Neural cell (in vitro differentiated cells): ENCODE data around the gene C2orf72. TPM values are rescaled to one million over a fixed set of nuclear protein-coding genes. Genes with fewer than 3 reads are reported as not detected.

Source experiments
- H2AFZ ChIP-seq: fragments of 200-600, 300-800 bp; sonication (generic), shearing (Covaris generic); 2 replicates; pipeline ENCODE4 v1.6.0; 2014; ENCODE audit warnings: low read depth, mild to moderate bottlenecking, antibody characterized with exemption, low read length, moderate library complexity
- H3F3A ChIP-seq: fragments of 200-600 bp; shearing (Covaris generic); 2 replicates; pipeline ENCODE4 v1.6.1; 2016; ENCODE audit warnings: mild to moderate bottlenecking, moderate library complexity, mixed read lengths, antibody characterized with exemption, low read length; ENCODE audit not compliant: insufficient read depth, poor library complexity, severe bottlenecking
- H3K27ac ChIP-seq: fragments of 200-600, 300-800 bp; sonication (generic), shearing (Covaris generic); 2 replicates; pipeline ENCODE4 v1.5.1; 2014; ENCODE audit warnings: mild to moderate bottlenecking, low read length, moderate library complexity
- H3K27me3 ChIP-seq: fragments of 300-800, 200-600 bp; sonication (generic), shearing (Covaris generic); 2 replicates; pipeline ENCODE4 v1.6.0; 2014; ENCODE audit warnings: mild to moderate bottlenecking, low read depth, low read length, moderate library complexity; ENCODE audit not compliant: insufficient read depth
- H3K36me3 ChIP-seq: fragments of 300-800, 200-600 bp; sonication (generic), shearing (Covaris generic); 2 replicates; pipeline ENCODE4 v1.5.1; 2014; ENCODE audit warnings: mild to moderate bottlenecking, antibody characterized with exemption, low read length, moderate library complexity; ENCODE audit not compliant: insufficient read depth
- H3K4me2 ChIP-seq: fragments of 300-800, 200-600 bp; sonication (generic), shearing (Covaris generic); 2 replicates; pipeline ENCODE4 v1.6.0; 2014; ENCODE audit warnings: mild to moderate bottlenecking, low read length
- H3K4me3 ChIP-seq: fragments of 300-800, 200-600 bp; sonication (generic), shearing (Covaris generic); 2 replicates; pipeline ENCODE4 v1.5.1; 2014; ENCODE audit warnings: mild to moderate bottlenecking, low read length, moderate library complexity
- H3K79me2 ChIP-seq: fragments of 200-600 bp; shearing (Covaris generic); replicated peaks from 2 replicates; pipeline ENCODE4 v1.6.0; 2014; ENCODE audit warnings: mild to moderate bottlenecking, low read length, moderate library complexity; ENCODE audit not compliant: insufficient read depth
- H3K9ac ChIP-seq: fragments of 300-800, 200-600 bp; sonication (generic), shearing (Covaris generic); 2 replicates; pipeline ENCODE4 v1.6.1; 2016; ENCODE audit warnings: mild to moderate bottlenecking, low read length, mixed read lengths
- H3K9me2 ChIP-seq: fragments of 200-600 bp; shearing (Covaris generic); 2 replicates; pipeline ENCODE4 v1.6.1; 2016; ENCODE audit warnings: mild to moderate bottlenecking, low read length, mixed read lengths; ENCODE audit not compliant: insufficient read depth
- H3K9me3 ChIP-seq: fragments of 200-600, 300-800 bp; sonication (generic), shearing (Covaris generic); 2 replicates; pipeline ENCODE4 v1.6.1; 2016; ENCODE audit warnings: mild to moderate bottlenecking, mixed run types, low read length, moderate library complexity, mixed read lengths
- H4K20me1 ChIP-seq: fragments of 200-600 bp; shearing (Covaris generic); 2 replicates; pipeline ENCODE4 v1.6.1; 2016; ENCODE audit warnings: mild to moderate bottlenecking, mixed run types; ENCODE audit not compliant: insufficient read depth
- EP300 ChIP-seq: fragments of 450-650 bp; conservative IDR thresholded peaks from 2 replicates; pipeline ENCODE4 v1.6.1; 2014; ENCODE audit warnings: antibody characterized with exemption, mild to moderate bottlenecking, moderate library complexity; ENCODE audit not compliant: poor library complexity, severe bottlenecking
- EZH2 ChIP-seq: fragments of 200-600, 300-800 bp; shearing (Covaris generic), sonication (generic); IDR thresholded peaks from 2 replicates; pipeline ENCODE4 v1.6.1; 2014; ENCODE audit warnings: antibody characterized with exemption, low read length, borderline replicate concordance, mild to moderate bottlenecking; ENCODE audit not compliant: insufficient read depth, poor library complexity, severe bottlenecking
- MXI1 ChIP-seq: fragments of 450-650 bp; conservative IDR thresholded peaks from 2 replicates; pipeline ENCODE4 v1.6.1; 2014; ENCODE audit warnings: antibody characterized with exemption, mild to moderate bottlenecking; ENCODE audit not compliant: poor library complexity, severe bottlenecking
- POLR2AphosphoS5 ChIP-seq: IDR thresholded peaks from 2 replicates; pipeline ENCODE4 v1.6.1; 2012
- RAD21 ChIP-seq: fragments of 450-650 bp; conservative IDR thresholded peaks from 2 replicates; pipeline ENCODE4 v1.6.1; 2014; ENCODE audit warnings: antibody characterized with exemption, mild to moderate bottlenecking, moderate library complexity
- REST ChIP-seq: IDR thresholded peaks from 2 replicates; pipeline ENCODE4 v1.6.1; 2012; ENCODE audit warnings: borderline replicate concordance
- SMC3 ChIP-seq: fragments of 450-650 bp; conservative IDR thresholded peaks from 2 replicates; pipeline ENCODE4 v1.6.1; 2014; ENCODE audit warnings: antibody characterized with exemption, mild to moderate bottlenecking, moderate library complexity; ENCODE audit not compliant: poor library complexity
- TAF1 ChIP-seq: IDR thresholded peaks from 2 replicates; pipeline ENCODE4 v1.6.1; 2012; ENCODE audit warnings: low read depth
- polyA plus RNA-seq: library from polyadenylated mRNA; depleted of rRNA; stranded (reverse); fragments of >200 nt; gene quantifications from 2 replicates; pipeline ENCODE4 v1.2.3, GENCODE V29; 2014
- TF ChIP-seq, protein P1 (sequence below): fragments of 450-650 bp; IDR thresholded peaks from 2 replicates; pipeline ENCODE4 v1.5.1; 2014; ENCODE audit warnings: antibody characterized with exemption, mild to moderate bottlenecking, moderate library complexity; ENCODE audit not compliant: poor library complexity, severe bottlenecking

The C2orf72 gene
- polyA plus RNA-seq, 1 donor from 2014 or later = 37.7 TPM

DNA sequence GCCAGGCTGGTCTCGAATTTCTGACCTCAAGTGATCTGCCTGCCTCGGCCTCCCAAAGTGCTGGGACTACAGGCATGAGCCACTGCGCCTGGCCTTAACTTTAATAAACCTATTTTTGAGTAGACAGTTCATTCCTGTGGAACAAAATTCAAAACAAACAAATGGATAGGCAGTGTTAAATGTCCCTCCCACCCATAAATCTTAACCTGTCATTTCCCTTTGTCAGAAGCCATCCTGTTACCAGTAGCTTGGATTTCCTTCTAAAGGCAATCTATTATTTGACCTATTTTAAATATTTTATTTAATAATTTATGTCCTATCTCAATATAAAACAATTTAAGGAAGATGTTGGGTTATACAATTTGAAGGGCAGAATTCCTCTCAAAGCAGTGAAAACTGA is 6.6 kb upstream of the C2orf72 start:
- Histone ChIP-seq H3K9me2 (no peaks in the 10 kb centered on the region), H3K9ac (no peak overlapping the region), H3K4me3 (no peak overlapping the region), H3K27me3 (peaks cover 3% of the 10 kb centered on the region), H3F3A (no peaks in the 10 kb centered on the region), H2AFZ (no peak overlapping the region), H4K20me1 (no peaks in the 10 kb centered on the region), H3K4me2 (no peak overlapping the region), H3K27ac (no peak overlapping the region), H3K9me3 (no peaks in the 10 kb centered on the region), H3K36me3 (no peaks in the 10 kb centered on the region), H3K79me2 (no peaks in the 10 kb centered on the region)
- TF ChIP-seq, protein P1, sequence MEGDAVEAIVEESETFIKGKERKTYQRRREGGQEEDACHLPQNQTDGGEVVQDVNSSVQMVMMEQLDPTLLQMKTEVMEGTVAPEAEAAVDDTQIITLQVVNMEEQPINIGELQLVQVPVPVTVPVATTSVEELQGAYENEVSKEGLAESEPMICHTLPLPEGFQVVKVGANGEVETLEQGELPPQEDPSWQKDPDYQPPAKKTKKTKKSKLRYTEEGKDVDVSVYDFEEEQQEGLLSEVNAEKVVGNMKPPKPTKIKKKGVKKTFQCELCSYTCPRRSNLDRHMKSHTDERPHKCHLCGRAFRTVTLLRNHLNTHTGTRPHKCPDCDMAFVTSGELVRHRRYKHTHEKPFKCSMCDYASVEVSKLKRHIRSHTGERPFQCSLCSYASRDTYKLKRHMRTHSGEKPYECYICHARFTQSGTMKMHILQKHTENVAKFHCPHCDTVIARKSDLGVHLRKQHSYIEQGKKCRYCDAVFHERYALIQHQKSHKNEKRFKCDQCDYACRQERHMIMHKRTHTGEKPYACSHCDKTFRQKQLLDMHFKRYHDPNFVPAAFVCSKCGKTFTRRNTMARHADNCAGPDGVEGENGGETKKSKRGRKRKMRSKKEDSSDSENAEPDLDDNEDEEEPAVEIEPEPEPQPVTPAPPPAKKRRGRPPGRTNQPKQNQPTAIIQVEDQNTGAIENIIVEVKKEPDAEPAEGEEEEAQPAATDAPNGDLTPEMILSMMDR = no peak
- TF ChIP-seq REST = no peak
- no peak for TF ChIP-seq TAF1
- no peak for TF ChIP-seq POLR2AphosphoS5
- TF ChIP-seq RAD21 = no peak
- TF ChIP-seq MXI1 = no peak
- no peak for TF ChIP-seq EZH2
- no peak for TF ChIP-seq EP300
- TF ChIP-seq SMC3 = no peak

GRCh38 chr2:231032575-231033140 is 4.7 kb upstream of the C2orf72 start:
- Histone ChIP-seq H3K27me3 (peaks cover 12% of the 10 kb centered on the region), H3K9ac (no peak overlapping the region), H4K20me1 (no peaks in the 10 kb centered on the region), H3K36me3 (no peaks in the 10 kb centered on the region), H3K27ac (no peak overlapping the region), H2AFZ (no peak overlapping the region), H3K4me2 (no peak overlapping the region), H3K79me2 (no peaks in the 10 kb centered on the region), H3F3A (no peaks in the 10 kb centered on the region), H3K9me3 (no peaks in the 10 kb centered on the region), H3K9me2 (no peaks in the 10 kb centered on the region), H3K4me3 (no peak overlapping the region)
- TF ChIP-seq EZH2 (no peak), MXI1 (no peak), POLR2AphosphoS5 (no peak), EP300 (no peak), RAD21 (no peak), TAF1 (no peak), REST (no peak), SMC3 (no peak)
- TF ChIP-seq, protein P1 = no peak
